ENCODE measurements around the gene PRSS53. TPM values are rescaled to one million over a fixed set of nuclear protein-coding genes. Genes with fewer than 3 reads are reported as not detected.

PRSS53 gene
- total and polyA plus RNA-seq, 4 donors = 0.51 to 14.5 (median 3.0) TPM

DNA sequence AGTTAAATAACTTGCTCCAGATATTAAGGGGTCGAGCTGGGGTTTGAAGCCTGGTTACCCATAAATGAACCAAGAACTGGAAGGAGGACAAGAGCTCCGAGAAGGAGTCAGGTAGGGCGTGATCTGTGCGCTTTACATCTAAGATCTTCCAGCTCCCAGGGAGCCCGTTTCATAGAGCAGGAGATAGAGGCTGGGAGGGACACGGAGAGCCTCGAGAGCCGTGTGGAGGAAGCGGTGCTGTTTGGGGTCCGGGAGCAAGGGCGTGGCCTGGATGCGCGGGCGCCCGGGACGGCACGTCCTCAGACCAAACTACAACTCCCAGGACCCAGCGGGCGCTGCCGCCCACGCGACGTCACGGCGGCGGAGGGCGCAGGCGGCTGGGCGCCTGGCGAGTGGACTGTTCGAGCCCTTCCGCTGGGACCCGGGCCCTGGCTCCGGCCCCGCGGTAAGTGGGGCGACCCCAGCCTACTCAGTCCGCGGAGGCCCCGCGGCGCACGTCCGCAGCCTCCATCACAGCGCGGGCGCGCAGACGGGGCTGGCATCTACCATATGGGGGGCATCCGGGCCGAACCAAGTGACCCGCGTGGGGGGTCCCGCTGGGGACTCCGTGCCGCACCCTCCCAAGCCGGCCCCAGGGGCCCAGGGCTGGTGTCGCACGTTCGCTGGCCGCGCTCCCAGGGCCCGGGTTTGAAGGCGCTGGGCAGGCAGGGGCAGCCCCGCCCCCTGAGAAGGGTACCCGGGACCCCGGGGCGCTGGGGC lies 19.5 kb upstream of the PRSS53 start, which contains the start of gene BCKDK:
TSS of gene BCKDK (plus strand) at position 352 of the 759 bp plus-strand sequence. CDS start 838 bp downstream, outside the sequence.
- DNase-seq (ENCODE audit: low spot score) = peak; percentile 68
- Histone ChIP-seq H3K27me3 (ENCODE audit: control insufficient read depth in 4 of 4, insufficient read depth in 4 of 4, low read length in 3 of 4) (no peaks in the 10 kb centered on the region), H3K9me3 (ENCODE audit: control insufficient read depth in 4 of 4, low read length in 3 of 4) (no peaks in the 10 kb centered on the region), H3K36me3 (ENCODE audit: control insufficient read depth in 4 of 4, insufficient read depth in 3 of 4, low read depth in 1 of 4, low read length in 3 of 4) (peaks cover 0 to 10% (median 6%) of the 10 kb centered on the region in 4 donors), H3K4me1 (ENCODE audit: control insufficient read depth in 4 of 4, insufficient read depth in 4 of 4, low read length in 3 of 4) (peaks cover 13 to 48% (median 33%) of the 10 kb centered on the region in 4 donors), H3K9ac (ENCODE audit: low read depth in 1 of 2, low read length in 2 of 2) (peak within 1 kb of the TSS; percentile 34 to 72), H3K27ac (ENCODE audit: low read depth in 1 of 2, low read length in 2 of 2) (peak within 1 kb of the TSS; percentile 86 to 96), H3K4me3 (ENCODE audit: low read depth in 1 of 3, low read length in 3 of 3) (peak within 1 kb of the TSS; percentile 53 to 91 (median 61))
- 4% methylated on average over 68 of the region's 68 CpGs for WGBS
- TF ChIP-seq RAD21 (IDR thresholded peaks at IDR 0.05) = no peak
- peak in 1 of 2 donors; percentile 11 for TF ChIP-seq GABPA (IDR thresholded peaks at IDR 0.05 in 1 of 2, conservative IDR thresholded peaks at IDR 0.05 in 1 of 2)
- TF ChIP-seq EGR1 (IDR thresholded peaks at IDR 0.05; ENCODE audit: low read depth in 2 of 2) = peak; percentile 53 to 74
- no peak for TF ChIP-seq SP1 (IDR thresholded peaks at IDR 0.05)

DNA sequence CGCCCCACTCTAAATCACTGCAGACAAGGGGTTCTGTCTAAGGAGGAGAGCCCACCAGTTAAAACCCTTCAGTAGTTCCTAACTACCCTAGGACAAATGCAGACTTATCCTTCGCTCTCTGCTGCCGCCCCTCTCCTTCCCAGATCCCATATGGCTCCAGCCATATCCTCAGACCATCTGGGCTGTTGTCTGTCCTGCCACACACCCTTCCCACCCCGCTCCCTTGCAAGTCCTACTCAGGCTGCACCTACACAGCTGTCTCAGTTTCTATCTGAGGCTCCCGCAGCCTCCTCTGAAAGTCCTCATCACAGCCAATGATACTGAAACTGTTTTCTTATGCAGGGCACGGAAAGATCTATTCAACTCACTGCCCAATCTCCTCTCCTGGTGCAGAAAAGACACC lies 18.7 kb upstream of the PRSS53 start:
- TF ChIP-seq YY1 (IDR thresholded peaks at IDR 0.05) (no peak), HNF4G (IDR thresholded peaks at IDR 0.05) (no peak), SP1 (IDR thresholded peaks at IDR 0.05) (no peak), FOXA2 (IDR thresholded peaks at IDR 0.05) (no peak), GABPA (IDR thresholded peaks at IDR 0.05 in 1 of 2, conservative IDR thresholded peaks at IDR 0.05 in 1 of 2) (no peak), EGR1 (IDR thresholded peaks at IDR 0.05; ENCODE audit: low read depth in 2 of 2) (no peak), HNF4A (conservative IDR thresholded peaks at IDR 0.05) (no peak), TAF1 (conservative IDR thresholded peaks at IDR 0.05) (no peak), RAD21 (IDR thresholded peaks at IDR 0.05) (no peak), RXRA (IDR thresholded peaks at IDR 0.05) (no peak), FOXA1 (IDR thresholded peaks at IDR 0.05) (no peak), NR2F2 (IDR thresholded peaks at IDR 0.05) (no peak), JUND (IDR thresholded peaks at IDR 0.05) (no peak)
- TF ChIP-seq, protein P1, sequence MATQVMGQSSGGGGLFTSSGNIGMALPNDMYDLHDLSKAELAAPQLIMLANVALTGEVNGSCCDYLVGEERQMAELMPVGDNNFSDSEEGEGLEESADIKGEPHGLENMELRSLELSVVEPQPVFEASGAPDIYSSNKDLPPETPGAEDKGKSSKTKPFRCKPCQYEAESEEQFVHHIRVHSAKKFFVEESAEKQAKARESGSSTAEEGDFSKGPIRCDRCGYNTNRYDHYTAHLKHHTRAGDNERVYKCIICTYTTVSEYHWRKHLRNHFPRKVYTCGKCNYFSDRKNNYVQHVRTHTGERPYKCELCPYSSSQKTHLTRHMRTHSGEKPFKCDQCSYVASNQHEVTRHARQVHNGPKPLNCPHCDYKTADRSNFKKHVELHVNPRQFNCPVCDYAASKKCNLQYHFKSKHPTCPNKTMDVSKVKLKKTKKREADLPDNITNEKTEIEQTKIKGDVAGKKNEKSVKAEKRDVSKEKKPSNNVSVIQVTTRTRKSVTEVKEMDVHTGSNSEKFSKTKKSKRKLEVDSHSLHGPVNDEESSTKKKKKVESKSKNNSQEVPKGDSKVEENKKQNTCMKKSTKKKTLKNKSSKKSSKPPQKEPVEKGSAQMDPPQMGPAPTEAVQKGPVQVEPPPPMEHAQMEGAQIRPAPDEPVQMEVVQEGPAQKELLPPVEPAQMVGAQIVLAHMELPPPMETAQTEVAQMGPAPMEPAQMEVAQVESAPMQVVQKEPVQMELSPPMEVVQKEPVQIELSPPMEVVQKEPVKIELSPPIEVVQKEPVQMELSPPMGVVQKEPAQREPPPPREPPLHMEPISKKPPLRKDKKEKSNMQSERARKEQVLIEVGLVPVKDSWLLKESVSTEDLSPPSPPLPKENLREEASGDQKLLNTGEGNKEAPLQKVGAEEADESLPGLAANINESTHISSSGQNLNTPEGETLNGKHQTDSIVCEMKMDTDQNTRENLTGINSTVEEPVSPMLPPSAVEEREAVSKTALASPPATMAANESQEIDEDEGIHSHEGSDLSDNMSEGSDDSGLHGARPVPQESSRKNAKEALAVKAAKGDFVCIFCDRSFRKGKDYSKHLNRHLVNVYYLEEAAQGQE (IDR thresholded peaks at IDR 0.05) = no peak
- TF ChIP-seq, protein P2, sequence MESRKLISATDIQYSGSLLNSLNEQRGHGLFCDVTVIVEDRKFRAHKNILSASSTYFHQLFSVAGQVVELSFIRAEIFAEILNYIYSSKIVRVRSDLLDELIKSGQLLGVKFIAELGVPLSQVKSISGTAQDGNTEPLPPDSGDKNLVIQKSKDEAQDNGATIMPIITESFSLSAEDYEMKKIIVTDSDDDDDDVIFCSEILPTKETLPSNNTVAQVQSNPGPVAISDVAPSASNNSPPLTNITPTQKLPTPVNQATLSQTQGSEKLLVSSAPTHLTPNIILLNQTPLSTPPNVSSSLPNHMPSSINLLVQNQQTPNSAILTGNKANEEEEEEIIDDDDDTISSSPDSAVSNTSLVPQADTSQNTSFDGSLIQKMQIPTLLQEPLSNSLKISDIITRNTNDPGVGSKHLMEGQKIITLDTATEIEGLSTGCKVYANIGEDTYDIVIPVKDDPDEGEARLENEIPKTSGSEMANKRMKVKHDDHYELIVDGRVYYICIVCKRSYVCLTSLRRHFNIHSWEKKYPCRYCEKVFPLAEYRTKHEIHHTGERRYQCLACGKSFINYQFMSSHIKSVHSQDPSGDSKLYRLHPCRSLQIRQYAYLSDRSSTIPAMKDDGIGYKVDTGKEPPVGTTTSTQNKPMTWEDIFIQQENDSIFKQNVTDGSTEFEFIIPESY (IDR thresholded peaks at IDR 0.05) = no peak
- TF ChIP-seq, protein P3, sequence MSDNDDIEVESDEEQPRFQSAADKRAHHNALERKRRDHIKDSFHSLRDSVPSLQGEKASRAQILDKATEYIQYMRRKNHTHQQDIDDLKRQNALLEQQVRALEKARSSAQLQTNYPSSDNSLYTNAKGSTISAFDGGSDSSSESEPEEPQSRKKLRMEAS (IDR thresholded peaks at IDR 0.05) = no peak
- TF ChIP-seq, protein P4, sequence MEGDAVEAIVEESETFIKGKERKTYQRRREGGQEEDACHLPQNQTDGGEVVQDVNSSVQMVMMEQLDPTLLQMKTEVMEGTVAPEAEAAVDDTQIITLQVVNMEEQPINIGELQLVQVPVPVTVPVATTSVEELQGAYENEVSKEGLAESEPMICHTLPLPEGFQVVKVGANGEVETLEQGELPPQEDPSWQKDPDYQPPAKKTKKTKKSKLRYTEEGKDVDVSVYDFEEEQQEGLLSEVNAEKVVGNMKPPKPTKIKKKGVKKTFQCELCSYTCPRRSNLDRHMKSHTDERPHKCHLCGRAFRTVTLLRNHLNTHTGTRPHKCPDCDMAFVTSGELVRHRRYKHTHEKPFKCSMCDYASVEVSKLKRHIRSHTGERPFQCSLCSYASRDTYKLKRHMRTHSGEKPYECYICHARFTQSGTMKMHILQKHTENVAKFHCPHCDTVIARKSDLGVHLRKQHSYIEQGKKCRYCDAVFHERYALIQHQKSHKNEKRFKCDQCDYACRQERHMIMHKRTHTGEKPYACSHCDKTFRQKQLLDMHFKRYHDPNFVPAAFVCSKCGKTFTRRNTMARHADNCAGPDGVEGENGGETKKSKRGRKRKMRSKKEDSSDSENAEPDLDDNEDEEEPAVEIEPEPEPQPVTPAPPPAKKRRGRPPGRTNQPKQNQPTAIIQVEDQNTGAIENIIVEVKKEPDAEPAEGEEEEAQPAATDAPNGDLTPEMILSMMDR (IDR thresholded peaks at IDR 0.05; ENCODE audit: low read depth, low read length, missing input control) = no peak
- TF ChIP-seq, protein P5, sequence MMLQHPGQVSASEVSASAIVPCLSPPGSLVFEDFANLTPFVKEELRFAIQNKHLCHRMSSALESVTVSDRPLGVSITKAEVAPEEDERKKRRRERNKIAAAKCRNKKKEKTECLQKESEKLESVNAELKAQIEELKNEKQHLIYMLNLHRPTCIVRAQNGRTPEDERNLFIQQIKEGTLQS (IDR thresholded peaks at IDR 0.05) = no peak
- Histone ChIP-seq H3K27ac (ENCODE audit: low read depth in 1 of 2, low read length in 2 of 2) (peak overlapping the region; percentile 86 to 96), H3K4me3 (ENCODE audit: low read depth in 1 of 3, low read length in 3 of 3) (no peak overlapping the region), H3K36me3 (ENCODE audit: control insufficient read depth in 4 of 4, insufficient read depth in 3 of 4, low read depth in 1 of 4, low read length in 3 of 4) (peaks cover 0 to 10% (median 6%) of the 10 kb centered on the region in 4 donors), H3K27me3 (ENCODE audit: control insufficient read depth in 4 of 4, insufficient read depth in 4 of 4, low read length in 3 of 4) (no peaks in the 10 kb centered on the region), H3K9me3 (ENCODE audit: control insufficient read depth in 4 of 4, low read length in 3 of 4) (no peaks in the 10 kb centered on the region), H3K9ac (ENCODE audit: low read depth in 1 of 2, low read length in 2 of 2) (no peak overlapping the region), H3K4me1 (ENCODE audit: control insufficient read depth in 4 of 4, insufficient read depth in 4 of 4, low read length in 3 of 4) (peaks cover 5 to 40% (median 26%) of the 10 kb centered on the region in 4 donors)
- DNase-seq (ENCODE audit: low spot score) = no peak
- 94% methylated on average over 6 of the region's 6 CpGs for WGBS

Data from liver (tissue), 9 donors.